Measurements from ENCODE around the gene TRIM14. TPM values are rescaled to one million over a fixed set of nuclear protein-coding genes. Genes with fewer than 3 reads are reported as not detected.

Gene TRIM14
- total RNA-seq, 4 donors from 2014 or later: 9.4 to 16.8 (median 10.1) TPM

GRCh38 chr9:98159790-98160189 lies 40.8 kb upstream of the TRIM14 start:
- Histone ChIP-seq H3K4me3 (no peak overlapping the region), H3K27me3 (no peaks in the 10 kb centered on the region), H3K27ac (no peak overlapping the region), H3K4me1 (no peaks in the 10 kb centered on the region), H3K36me3 (peaks cover 0 to 3% (median 0%) of the 10 kb centered on the region in 3 donors), H3K9me3 (no peaks in the 10 kb centered on the region)
- TF ChIP-seq POLR2A (IDR thresholded peaks at IDR 0.05) (no peak), EP300 (IDR thresholded peaks at IDR 0.05) (no peak)
- TF ChIP-seq, protein P1, sequence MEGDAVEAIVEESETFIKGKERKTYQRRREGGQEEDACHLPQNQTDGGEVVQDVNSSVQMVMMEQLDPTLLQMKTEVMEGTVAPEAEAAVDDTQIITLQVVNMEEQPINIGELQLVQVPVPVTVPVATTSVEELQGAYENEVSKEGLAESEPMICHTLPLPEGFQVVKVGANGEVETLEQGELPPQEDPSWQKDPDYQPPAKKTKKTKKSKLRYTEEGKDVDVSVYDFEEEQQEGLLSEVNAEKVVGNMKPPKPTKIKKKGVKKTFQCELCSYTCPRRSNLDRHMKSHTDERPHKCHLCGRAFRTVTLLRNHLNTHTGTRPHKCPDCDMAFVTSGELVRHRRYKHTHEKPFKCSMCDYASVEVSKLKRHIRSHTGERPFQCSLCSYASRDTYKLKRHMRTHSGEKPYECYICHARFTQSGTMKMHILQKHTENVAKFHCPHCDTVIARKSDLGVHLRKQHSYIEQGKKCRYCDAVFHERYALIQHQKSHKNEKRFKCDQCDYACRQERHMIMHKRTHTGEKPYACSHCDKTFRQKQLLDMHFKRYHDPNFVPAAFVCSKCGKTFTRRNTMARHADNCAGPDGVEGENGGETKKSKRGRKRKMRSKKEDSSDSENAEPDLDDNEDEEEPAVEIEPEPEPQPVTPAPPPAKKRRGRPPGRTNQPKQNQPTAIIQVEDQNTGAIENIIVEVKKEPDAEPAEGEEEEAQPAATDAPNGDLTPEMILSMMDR (IDR thresholded peaks at IDR 0.05): no peak
- DNase-seq (ENCODE audit: low spot score in 2 of 2): no peak
- WGBS, 2 donors: 70 to 79% methylated on average over 6 of the region's 6 CpGs

DNA sequence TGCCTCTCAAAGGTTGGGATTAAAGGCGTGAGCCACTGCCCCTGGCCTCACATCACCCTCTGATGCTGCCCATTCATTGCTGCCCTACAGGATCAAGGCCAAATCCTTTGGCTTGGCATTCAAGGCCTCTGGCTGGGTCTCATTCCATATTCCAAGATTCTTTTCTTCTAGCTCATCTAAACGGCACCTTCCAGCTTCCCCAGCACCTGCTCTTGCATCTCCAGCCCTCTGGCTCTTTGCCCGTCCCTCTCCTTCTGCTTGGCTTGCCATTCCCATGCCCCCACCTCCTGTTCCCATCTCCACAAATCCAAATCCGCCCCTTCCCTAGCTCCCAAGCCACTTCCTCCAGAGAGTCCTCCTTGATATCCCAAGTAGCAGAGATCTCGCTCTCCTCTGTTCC lies 40.3 kb upstream of the TRIM14 start:
- WGBS, 2 donors: 91 to 95% methylated on average over 5 of the region's 5 CpGs
- TF ChIP-seq, protein P1 (IDR thresholded peaks at IDR 0.05): no peak
- TF ChIP-seq POLR2A (IDR thresholded peaks at IDR 0.05) (no peak), EP300 (IDR thresholded peaks at IDR 0.05) (no peak)
- Histone ChIP-seq H3K4me1 (no peaks in the 10 kb centered on the region), H3K9me3 (no peaks in the 10 kb centered on the region), H3K27me3 (no peaks in the 10 kb centered on the region), H3K27ac (no peak overlapping the region), H3K36me3 (peaks cover 0 to 3% (median 0%) of the 10 kb centered on the region in 3 donors), H3K4me3 (no peak overlapping the region)
- DNase-seq (ENCODE audit: low spot score in 2 of 2): no peak

GRCh38 chr9:98158071-98158831 lies 39.2 kb upstream of the TRIM14 start:
- Histone ChIP-seq H3K36me3 (peaks cover 0 to 3% (median 0%) of the 10 kb centered on the region in 3 donors), H3K27ac (no peak overlapping the region), H3K9me3 (no peaks in the 10 kb centered on the region), H3K4me3 (no peak overlapping the region), H3K27me3 (no peaks in the 10 kb centered on the region), H3K4me1 (no peaks in the 10 kb centered on the region)
- 63 to 72% methylated on average over 4 of the region's 4 CpGs for WGBS, 2 donors
- TF ChIP-seq POLR2A (IDR thresholded peaks at IDR 0.05): no peak
- no peak for DNase-seq (ENCODE audit: low spot score in 2 of 2)

GRCh38 chr9:98157372-98157771 lies 38.4 kb upstream of the TRIM14 start:
- H3K36me3 ChIP-seq: peaks cover 0 to 3% (median 0%) of the 10 kb centered on the region in 3 donors
- WGBS, 2 donors: 91 to 92% methylated on average over 10 of the region's 10 CpGs
- no peak for DNase-seq (ENCODE audit: low spot score in 2 of 2)

GRCh38 chr9:98154678-98155077 lies 35.7 kb upstream of the TRIM14 start:
- peaks cover 0 to 3% (median 0%) of the 10 kb centered on the region in 4 donors for H3K9me3 ChIP-seq
- 89 to 94% methylated on average over 2 of the region's 2 CpGs for WGBS, 2 donors
- no peaks in the 10 kb centered on the region for H3K27me3 ChIP-seq
- no peak for DNase-seq (ENCODE audit: low spot score in 2 of 2)
- H3K36me3 ChIP-seq: peaks cover 0 to 3% (median 0%) of the 10 kb centered on the region in 3 donors
- no peak overlapping the region for H3K4me3 ChIP-seq
- H3K27ac ChIP-seq: no peak overlapping the region
- no peak for TF ChIP-seq EP300 (IDR thresholded peaks at IDR 0.05)
- TF ChIP-seq POLR2A (IDR thresholded peaks at IDR 0.05): no peak
- TF ChIP-seq, protein P1 (IDR thresholded peaks at IDR 0.05): no peak
- H3K4me1 ChIP-seq: no peaks in the 10 kb centered on the region

More at GRCh38 chr9:98157372-98157771, 38.4 kb upstream of the TRIM14 start:
- no peak overlapping the region for H3K27ac ChIP-seq
- H3K4me1 ChIP-seq: no peaks in the 10 kb centered on the region
- H3K27me3 ChIP-seq: no peaks in the 10 kb centered on the region
- peaks cover 0 to under 1% (median 0%) of the 10 kb centered on the region in 4 donors for H3K9me3 ChIP-seq
- TF ChIP-seq, protein P1 (IDR thresholded peaks at IDR 0.05): no peak
- TF ChIP-seq POLR2A (IDR thresholded peaks at IDR 0.05) (no peak), EP300 (IDR thresholded peaks at IDR 0.05) (no peak)
- no peak overlapping the region for H3K4me3 ChIP-seq
